ENCODE data around the gene PLP2. TPM values are rescaled to one million over a fixed set of nuclear protein-coding genes. Genes with fewer than 3 reads are reported as not detected.
A peak's percentile ranks its signal among the peaks of the same experiment; 100 is the strongest.

Gene PLP2
- total and polyA plus RNA-seq, 2 donors from 2014 or later = 58.6 to 139 TPM

DNA sequence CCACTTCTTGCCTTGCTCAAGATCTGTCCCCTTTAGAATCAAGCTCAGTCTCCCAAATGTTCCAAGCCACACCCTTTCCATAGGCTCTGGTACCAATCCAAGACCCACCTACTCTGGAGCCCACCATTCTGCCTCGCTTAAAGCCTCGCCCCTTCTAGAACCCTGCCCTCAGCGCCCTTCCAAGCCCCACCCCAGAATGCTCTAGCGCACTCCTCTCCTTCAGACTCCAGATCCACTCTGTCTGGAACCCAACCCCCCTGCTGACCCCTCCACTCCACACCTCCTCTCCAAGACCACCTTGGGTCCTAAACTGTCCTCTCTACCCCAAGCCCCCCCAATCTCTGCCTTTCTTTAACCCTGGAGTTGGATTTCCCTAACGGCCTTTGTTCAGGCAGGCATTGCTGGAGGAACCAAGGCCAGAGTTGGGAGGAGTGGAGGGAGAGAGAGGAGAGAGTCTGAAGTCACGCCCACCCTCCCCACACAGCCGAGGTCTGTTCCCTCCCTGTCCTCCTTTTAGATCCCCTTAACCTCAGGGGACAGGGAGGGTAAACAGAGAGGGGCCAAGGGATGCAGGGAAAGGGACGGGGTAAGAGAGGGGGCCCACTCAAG is 16.9 kb downstream of the PLP2 start:
- DNase-seq (no peak), FAIRE-seq (no peak)
- Histone ChIP-seq H3K36me3 (ENCODE audit: control insufficient read depth in 2 of 3, insufficient read depth in 3 of 3, low read length in 3 of 3) (no peaks in the 10 kb centered on the region), H3K4me1 (ENCODE audit: control insufficient read depth in 2 of 3, insufficient read depth in 2 of 3, low read depth in 1 of 3, low read length in 3 of 3) (peaks cover 0 to 5% (median 0%) of the 10 kb centered on the region in 3 donors), H3K9ac (ENCODE audit: low read length in 3 of 3) (no peak overlapping the region), H3K27ac (ENCODE audit: low read depth in 2 of 2, low read length in 2 of 2) (no peak overlapping the region), H3K27me3 (ENCODE audit: control insufficient read depth, insufficient read depth, low read length) (no peaks in the 10 kb centered on the region), H3K9me3 (ENCODE audit: control insufficient read depth in 2 of 3, insufficient read depth in 1 of 3, low read length in 3 of 3) (no peaks in the 10 kb centered on the region), H3K4me3 (ENCODE audit: low read length in 3 of 3) (no peak overlapping the region)
- intact Hi-C loops (cut with DNase I) = no loop called here
- no peak for TF ChIP-seq CTCF (IDR thresholded peaks at IDR 0.05; ENCODE audit: borderline replicate concordance, extremely low read depth, insufficient read depth)

GRCh38 chrX:49189606-49190005 is 17.9 kb downstream of the PLP2 start:
- intact Hi-C loops (cut with DNase I) = no loop called here
- no peak for FAIRE-seq
- no peak for DNase-seq
- Histone ChIP-seq H3K36me3 (ENCODE audit: control insufficient read depth in 2 of 3, insufficient read depth in 3 of 3, low read length in 3 of 3) (no peaks in the 10 kb centered on the region), H3K27me3 (ENCODE audit: control insufficient read depth, insufficient read depth, low read length) (no peaks in the 10 kb centered on the region), H3K27ac (ENCODE audit: low read depth in 2 of 2, low read length in 2 of 2) (no peak overlapping the region), H3K4me1 (ENCODE audit: control insufficient read depth in 2 of 3, insufficient read depth in 2 of 3, low read depth in 1 of 3, low read length in 3 of 3) (peaks cover 0 to 5% (median 0%) of the 10 kb centered on the region in 3 donors), H3K9ac (ENCODE audit: low read length in 3 of 3) (no peak overlapping the region), H3K9me3 (ENCODE audit: control insufficient read depth in 2 of 3, insufficient read depth in 1 of 3, low read length in 3 of 3) (no peaks in the 10 kb centered on the region), H3K4me3 (ENCODE audit: low read length in 3 of 3) (no peak overlapping the region)
- TF ChIP-seq CTCF (IDR thresholded peaks at IDR 0.05; ENCODE audit: borderline replicate concordance, extremely low read depth, insufficient read depth) = no peak

- FAIRE-seq (peak; percentile 100), DNase-seq (peak; percentile 95 to 98 (median 96))
- no peaks in the 10 kb centered on the region for H3K36me3 ChIP-seq (ENCODE audit: control insufficient read depth in 2 of 3, insufficient read depth in 3 of 3, low read length in 3 of 3)
- no peaks in the 10 kb centered on the region for H3K9me3 ChIP-seq (ENCODE audit: control insufficient read depth in 2 of 3, insufficient read depth in 1 of 3, low read length in 3 of 3)
- intact Hi-C loops (cut with DNase I) = no loop called here
- peak overlapping the region; percentile 67 to 83 for H3K27ac ChIP-seq (ENCODE audit: low read depth in 2 of 2, low read length in 2 of 2)
- no peak for TF ChIP-seq CTCF (IDR thresholded peaks at IDR 0.05; ENCODE audit: borderline replicate concordance, extremely low read depth, insufficient read depth)
- H3K4me1 ChIP-seq (ENCODE audit: control insufficient read depth in 2 of 3, insufficient read depth in 2 of 3, low read depth in 1 of 3, low read length in 3 of 3) = no peaks in the 10 kb centered on the region
- H3K9ac ChIP-seq (ENCODE audit: low read length in 3 of 3) = peak overlapping the region; percentile 15 to 73 (median 55)
- H3K4me3 ChIP-seq (ENCODE audit: low read length in 3 of 3) = peak overlapping the region; percentile 44 to 65 (median 54)
- H3K27me3 ChIP-seq (ENCODE audit: control insufficient read depth, insufficient read depth, low read length) = no peaks in the 10 kb centered on the region
These were observed 19.3 kb downstream of the PLP2 start for GRCh38 chrX:49190821-49191573.

All from kidney (tissue), 14 donors.